Measurements from ENCODE around the gene ENTPD6. TPM values are rescaled to one million over a fixed set of nuclear protein-coding genes. Genes with fewer than 3 reads are reported as not detected.

Gene ENTPD6
- total and polyA plus RNA-seq, 2 of the 4 experiments (the other 2 are of a cell fraction): 61.1 to 98.6 TPM

- Histone ChIP-seq H3K18ac (ENCODE audit: low read depth, low read length) (no peak overlapping the region), H2BK15ac (ENCODE audit: low read depth, low read length) (no peak overlapping the region), H3K4ac (ENCODE audit: low read depth, low read length) (no peak overlapping the region), H2BK120ac (ENCODE audit: low read depth, low read length) (no peak overlapping the region), H4K5ac (ENCODE audit: low read depth, low read length) (no peak overlapping the region), H3K9me1 (ENCODE audit: insufficient read depth, low read length) (no peaks in the 10 kb centered on the region), H3K23ac (ENCODE audit: low read depth, low read length) (no peak overlapping the region), H2AK9ac (replicated peaks; ENCODE audit: low read depth, low read length, poor library complexity) (no peak overlapping the region), H3K27ac (ENCODE audit: insufficient read depth, low read length) (no peak overlapping the region), H4K20me1 (ENCODE audit: insufficient read depth, low read length) (no peaks in the 10 kb centered on the region), H3K4me1 (ENCODE audit: control insufficient read depth, insufficient read depth, low read length) (no peaks in the 10 kb centered on the region), H3K9ac (ENCODE audit: low read depth, low read length) (no peak overlapping the region), H2AFZ (replicated peaks; ENCODE audit: low read length, poor library complexity) (no peak overlapping the region), H2AK5ac (ENCODE audit: low read depth, low read length) (no peak overlapping the region), H3K4me2 (ENCODE audit: low read depth, low read length) (no peak overlapping the region), H3K27me3 (ENCODE audit: control insufficient read depth, insufficient read depth, low read length) (peaks cover 6% of the 10 kb centered on the region), H4K91ac (ENCODE audit: insufficient read depth, low read depth, low read length) (no peak overlapping the region), H3K79me1 (ENCODE audit: low read depth in 1 of 2, low read length in 2 of 2) (no peaks in the 10 kb centered on the region), H4K8ac (ENCODE audit: low read depth in 2 of 2, low read length in 2 of 2) (no peak overlapping the region), H3K9me3 (ENCODE audit: control insufficient read depth, insufficient read depth, low read length) (peaks cover 2% of the 10 kb centered on the region), H3K56ac (ENCODE audit: extremely low read depth, insufficient read depth, low read length) (no peak overlapping the region), H3K36me3 (ENCODE audit: control insufficient read depth, insufficient read depth, low read length) (no peaks in the 10 kb centered on the region), H3K14ac (replicated peaks; ENCODE audit: low read depth, low read length) (no peak overlapping the region), H3K4me3 (ENCODE audit: insufficient read depth, low read depth, low read length) (no peak overlapping the region), H2BK20ac (ENCODE audit: low read depth, low read length) (no peak overlapping the region), H2BK5ac (ENCODE audit: low read depth, low read length, poor library complexity, severe bottlenecking) (no peak overlapping the region)
- in situ Hi-C loops (cut with MboI; ENCODE audit: low sequenced_read_pairs) (loop anchor here (25.0 kb wide), 1 partner anchor 827 kb away; no protein-coding TSS in a partner anchor), dilution Hi-C loops (cut with HindIII; ENCODE audit: low sequenced_read_pairs, unreplicated experiment) (no loop called here), intact Hi-C loops (cut with micrococcal nuclease) (no loop called here)
- POLR2A ChIA-PET (ENCODE audit: unreplicated experiment): no interaction called here
- no peak for ATAC-seq (ENCODE audit: low read depth)
- TF ChIP-seq CTCF (conservative IDR thresholded peaks at IDR 0.05; ENCODE audit: low read depth, low read length) (no peak), NFE2L2 (IDR thresholded peaks at IDR 0.05; ENCODE audit: low read depth, low read length) (no peak), RFX5 (IDR thresholded peaks at IDR 0.05; ENCODE audit: low read depth, low read length) (no peak), MAZ (IDR thresholded peaks at IDR 0.05; ENCODE audit: borderline replicate concordance, low read depth, low read length) (no peak), MAFK (IDR thresholded peaks at IDR 0.05; ENCODE audit: low read depth, low read length) (no peak), SMC3 (IDR thresholded peaks at IDR 0.05; ENCODE audit: low read depth, low read length) (no peak), POLR2A (IDR thresholded peaks at IDR 0.05; ENCODE audit: low read depth, low read length) (no peak), RCOR1 (IDR thresholded peaks at IDR 0.05; ENCODE audit: insufficient replicate concordance, low read length) (no peak), RAD21 (IDR thresholded peaks at IDR 0.05; ENCODE audit: low read length) (no peak), ELK1 (IDR thresholded peaks at IDR 0.05; ENCODE audit: borderline replicate concordance, low read depth, low read length) (no peak), CHD1 (IDR thresholded peaks at IDR 0.05; ENCODE audit: low read depth, low read length) (no peak), MXI1 (IDR thresholded peaks at IDR 0.05; ENCODE audit: borderline replicate concordance, low read depth, low read length) (no peak), BHLHE40 (IDR thresholded peaks at IDR 0.05; ENCODE audit: low read depth, low read length) (no peak), FOS (IDR thresholded peaks at IDR 0.05; ENCODE audit: low read depth, low read length) (no peak), CEBPB (IDR thresholded peaks at IDR 0.05; ENCODE audit: low read depth, low read length) (no peak), USF2 (IDR thresholded peaks at IDR 0.05; ENCODE audit: low read depth, low read length) (no peak)
- CTCF ChIA-PET: interaction anchor here (2.0 kb wide), 1 partner anchor 11 kb away, joined by 6 read pairs; no protein-coding TSS in a partner anchor
- DNase-seq: no peak
- no CpG with 5 or more reads among the region's 3 CpGs for WGBS, 2 experiments (ENCODE audit: extremely low coverage in 2 of 2, insufficient read length in 1 of 2)
- no TSS peak for BruUV-seq (replicated peaks)
Observed at GRCh38 chr20:25160467-25160866, 35.0 kb upstream of the ENTPD6 start.

Data from IMR-90 (cell line).